Stomach (tissue), 9 donors: ENCODE measurements around the gene CTDSPL. TPM values are rescaled to one million over a fixed set of nuclear protein-coding genes. Genes with fewer than 3 reads are reported as not detected.
A peak's percentile ranks its signal among the peaks of the same experiment; 100 is the strongest.

Experiments used
- DNase-seq, 2 donors: peaks; one replicate each; pipeline versions ENCODE4 v3.0.0 to v3.0.0-alpha.2; 2013 to 2019
- H3K27ac ChIP-seq, 5 donors: fragments of 200-600 bp in 4 of 5; sonication (generic) in 4 of 5; one replicate each; pipeline ENCODE4 v1.5.1; 2013 to 2019; ENCODE audit warnings: mild to moderate bottlenecking in 1 of 5, moderate library complexity in 1 of 5
- H3K27me3 ChIP-seq, 3 donors: fragments of 200-600 bp; sonication (generic); one replicate each; pipeline ENCODE4 v1.5.1; 2017 to 2019; ENCODE audit warnings: mixed run types in 1 of 3
- H3K36me3 ChIP-seq, 4 donors: fragments of 200-600 bp; sonication (generic); 1 replicate in 3 of 4; 2 replicates in 1 of 4; pipeline ENCODE4 v1.5.1; 2016 to 2019
- H3K4me1 ChIP-seq, 4 donors: fragments of 200-600 bp; sonication (generic); one replicate each; pipeline ENCODE4 v1.5.1; 2016 to 2019
- H3K4me3 ChIP-seq, 4 donors: fragments of 200-600 bp; sonication (generic) in 3 of 4; one replicate each; pipeline ENCODE4 v1.5.1; 2016 to 2019; ENCODE audit warnings: mild to moderate bottlenecking in 1 of 4
- H3K9me3 ChIP-seq, 4 donors: fragments of 200-600 bp; sonication (generic); one replicate each; pipeline ENCODE4 v1.5.1; 2016 to 2019
- CTCF ChIP-seq, 7 experiments: fragments of 450-650 bp in 4 of 7; fragments of 200-600 bp in 3 of 7; sonication (generic) in 3 of 7; IDR thresholded peaks; one replicate each; pipeline ENCODE4 v1.5.1; 2016 to 2019; ENCODE audit warnings: antibody characterized with exemption in 7 of 7, control low read depth in 2 of 7, mild to moderate bottlenecking in 1 of 7
- EP300 ChIP-seq: sonication (generic); formaldehyde crosslinking; IDR thresholded peaks from one replicate; pipeline ENCODE4 v1.6.1; 2017; ENCODE audit warnings: antibody characterized with exemption
- POLR2A ChIP-seq, 4 donors: fragments of 450-650 bp; IDR thresholded peaks; one replicate each; pipeline ENCODE4 v1.6.1; 2016; ENCODE audit warnings: antibody characterized with exemption in 4 of 4, control low read depth in 2 of 4, mild to moderate bottlenecking in 1 of 4, moderate library complexity in 1 of 4
- POLR2AphosphoS5 ChIP-seq, 3 donors: sonication (generic); formaldehyde crosslinking; IDR thresholded peaks; one replicate each; pipeline ENCODE4 v1.6.1; 2016; ENCODE audit warnings: antibody characterized with exemption in 3 of 3
- WGBS, 5 donors: extraction: QIAGEN DNeasy Blood & Tissue Kit in 3 of 5; methylation state at CpG; one replicate each; pipeline versions ENCODE4 v1.1.5 to v1.1.7; 2013 to 2018; 5-methylcytosine and 5-hydroxymethylcytosine counted together
- intact Hi-C: fragments of 100-400 bp; cut with DNase I; formaldehyde crosslinking; loops from one replicate; pipeline ENCODE4 v1.15.1; 2023; ENCODE audit warnings: low total_unique reads
- polyA plus RNA-seq, 3 donors: library from polyadenylated mRNA; stranded (reverse); fragments of 200-250 nt; gene quantifications; one replicate each; pipeline ENCODE4 v1.2.3, GENCODE V29; 2013
- total RNA-seq, 5 donors: library from RNA; depleted of rRNA; stranded (reverse); fragments of >200 nt; gene quantifications; one replicate each; pipeline versions ENCODE4 v1.1.0 to v1.2.3, GENCODE V29; 2014 to 2016
- donor health status: healthy with polysubstance abuse.
- donor health status: Bipolar disorder and iron deficiency.
- donor health status: healthy.

CTDSPL gene
- total and polyA plus RNA-seq, 8 donors = 13.4 to 54.9 (median 30.2) TPM

GRCh38 chr3:37863949-37864822 is 2.5 kb downstream of the CTDSPL start:
- peak in 1 of 2 donors; percentile 49 for DNase-seq
- TF ChIP-seq CTCF (IDR thresholded peaks at IDR 0.05) (no peak), EP300 (no peak), POLR2A (IDR thresholded peaks at IDR 0.05) (no peak), POLR2AphosphoS5 (IDR thresholded peaks at IDR 0.05) (no peak)
- H3K4me3 ChIP-seq = peak overlapping the region in 2 of 4 donors; percentile 77 to 78

GRCh38 chr3:37864904-37865303 is 3.2 kb downstream of the CTDSPL start:
- H3K27me3 ChIP-seq = no peaks in the 10 kb centered on the region
- H3K4me3 ChIP-seq = no peak overlapping the region
- TF ChIP-seq POLR2A (IDR thresholded peaks at IDR 0.05) (no peak), EP300 (no peak), POLR2AphosphoS5 (IDR thresholded peaks at IDR 0.05) (no peak), CTCF (IDR thresholded peaks at IDR 0.05) (no peak)
- no peak for DNase-seq
- intact Hi-C loops = no loop called here
- peak overlapping the region in 1 of 5 donors; percentile 84 for H3K27ac ChIP-seq
- WGBS, 5 donors = 6 to 19% (median 15%) methylated on average over 1 of the region's 1 CpG
- no peaks in the 10 kb centered on the region for H3K9me3 ChIP-seq
- peaks cover 30 to 60% (median 45%) of the 10 kb centered on the region in 4 donors for H3K4me1 ChIP-seq
- no peaks in the 10 kb centered on the region for H3K36me3 ChIP-seq

More at GRCh38 chr3:37863949-37864822, 2.5 kb downstream of the CTDSPL start:
- Histone ChIP-seq H3K36me3 (no peaks in the 10 kb centered on the region), H3K27me3 (no peaks in the 10 kb centered on the region), H3K4me1 (peaks cover 33 to 68% (median 51%) of the 10 kb centered on the region in 4 donors), H3K27ac (peak overlapping the region; percentile 42 to 89 (median 84)), H3K9me3 (no peaks in the 10 kb centered on the region)
- WGBS, 5 donors = 21 to 40% (median 33%) methylated on average over 5 of the region's 5 CpGs
- intact Hi-C loops = no loop called here

GRCh38 chr3:37867144-37867543 is 5.5 kb downstream of the CTDSPL start:
- H3K27ac ChIP-seq = no peak overlapping the region
- intact Hi-C loops = no loop called here
- no peak overlapping the region for H3K4me3 ChIP-seq
- peaks cover 23 to 45% (median 34%) of the 10 kb centered on the region in 4 donors for H3K4me1 ChIP-seq
- no peak for TF ChIP-seq POLR2A (IDR thresholded peaks at IDR 0.05)
- no peak for TF ChIP-seq POLR2AphosphoS5 (IDR thresholded peaks at IDR 0.05)
- no peak for TF ChIP-seq EP300
- no peak for TF ChIP-seq CTCF (IDR thresholded peaks at IDR 0.05)
- no peaks in the 10 kb centered on the region for H3K27me3 ChIP-seq
- DNase-seq = no peak
- WGBS, 5 donors = 84 to 91% (median 90%) methylated on average over 1 of the region's 1 CpG
- H3K36me3 ChIP-seq = no peaks in the 10 kb centered on the region
- H3K9me3 ChIP-seq = peaks cover 0 to 11% (median 7%) of the 10 kb centered on the region in 4 donors

- H3K36me3 ChIP-seq = no peaks in the 10 kb centered on the region
- H3K9me3 ChIP-seq = peaks cover 0 to 11% (median 7%) of the 10 kb centered on the region in 4 donors
- 93 to 100% (median 97%) methylated on average over 3 of the region's 3 CpGs for WGBS, 5 donors
- H3K27ac ChIP-seq = no peak overlapping the region
- H3K4me3 ChIP-seq = no peak overlapping the region
- DNase-seq = no peak
- H3K27me3 ChIP-seq = no peaks in the 10 kb centered on the region
- intact Hi-C loops = no loop called here
- H3K4me1 ChIP-seq = peaks cover 0 to 9% (median 2%) of the 10 kb centered on the region in 4 donors
- no peak for TF ChIP-seq CTCF (IDR thresholded peaks at IDR 0.05)
- TF ChIP-seq EP300 = no peak
- no peak for TF ChIP-seq POLR2A (IDR thresholded peaks at IDR 0.05)
- no peak for TF ChIP-seq POLR2AphosphoS5 (IDR thresholded peaks at IDR 0.05)
Measured at GRCh38 chr3:37871858-37872257, 10.2 kb downstream of the CTDSPL start.
